HG02759 (cell line): ENCODE data around the gene NCKAP1.
"Not testable (repeated sequence)": the region's sequence is repeated elsewhere in the genome, so short reads cannot be mapped to it uniquely, and the experiment has no call there.

Experiments used
- ATAC-seq: cut with Tn5 transposase; IDR thresholded peaks from one replicate; pipeline ENCODE4 v1.9.1; 2021; ENCODE audit warnings: mild to moderate bottlenecking, moderate library complexity; ENCODE audit not compliant: unreplicated experiment

The NCKAP1 gene

DNA sequence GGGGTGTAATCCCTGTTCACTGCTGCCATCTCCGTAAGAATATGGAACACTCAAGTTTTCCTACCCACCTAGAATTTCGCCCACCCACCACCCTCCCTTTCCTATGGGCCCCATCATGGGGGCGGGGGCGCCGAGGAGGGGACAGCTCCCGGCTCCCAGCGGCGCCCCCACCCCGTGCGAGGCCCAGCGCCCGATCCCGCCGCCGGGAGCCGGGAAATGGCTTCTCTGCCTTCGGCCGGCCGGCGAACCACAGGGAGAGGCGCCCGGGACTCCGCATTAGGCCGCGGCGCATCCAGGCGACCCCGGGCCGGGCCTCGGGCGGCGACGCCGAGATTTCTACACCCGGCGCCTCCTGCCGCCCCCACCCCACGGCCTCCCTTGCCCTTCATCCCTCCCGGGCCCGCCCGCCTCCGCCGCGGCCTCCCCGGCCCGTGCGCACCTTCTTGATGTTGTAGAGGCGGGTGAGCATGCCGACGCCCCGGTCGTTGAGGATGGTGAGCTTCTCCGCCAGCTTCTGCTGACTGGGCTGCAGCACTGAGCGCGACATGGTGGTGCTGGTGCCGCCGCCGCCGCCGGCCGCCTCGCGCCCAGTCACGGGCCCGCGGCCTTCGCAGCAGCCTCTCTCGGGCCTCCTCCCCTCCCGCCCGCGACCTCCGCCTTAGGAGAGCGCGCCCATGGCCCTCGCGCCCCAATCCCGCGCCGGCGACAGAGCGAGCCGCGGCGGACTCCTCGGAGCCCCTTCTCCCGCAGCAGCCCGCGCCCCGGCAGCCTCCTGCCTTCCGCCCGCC, 510 bp downstream of the NCKAP1 start:
- ATAC-seq = peak; percentile 52

DNA sequence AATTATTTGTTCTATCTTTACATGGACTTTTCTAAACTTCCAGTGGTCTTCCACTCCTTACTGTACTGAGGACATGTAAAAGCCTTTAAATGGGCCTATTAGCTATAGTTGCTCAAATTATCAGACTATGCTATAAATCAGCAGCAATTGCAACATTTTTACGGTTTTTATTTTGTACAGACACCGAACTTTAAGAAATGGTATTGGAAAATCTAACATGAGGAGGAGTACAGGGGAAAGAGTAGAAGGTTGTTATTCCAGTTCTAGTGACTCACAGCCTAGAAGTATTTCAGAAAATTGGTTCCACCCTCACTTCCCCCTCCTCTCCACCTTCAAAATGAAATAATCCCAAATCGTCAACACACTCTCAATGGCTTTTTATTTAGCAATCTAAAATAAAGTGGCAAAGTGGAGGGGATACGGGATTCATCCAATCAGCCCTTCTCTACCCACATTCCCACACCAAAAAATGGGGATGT, 1.1 kb downstream of the NCKAP1 start:
- no peak for ATAC-seq

DNA sequence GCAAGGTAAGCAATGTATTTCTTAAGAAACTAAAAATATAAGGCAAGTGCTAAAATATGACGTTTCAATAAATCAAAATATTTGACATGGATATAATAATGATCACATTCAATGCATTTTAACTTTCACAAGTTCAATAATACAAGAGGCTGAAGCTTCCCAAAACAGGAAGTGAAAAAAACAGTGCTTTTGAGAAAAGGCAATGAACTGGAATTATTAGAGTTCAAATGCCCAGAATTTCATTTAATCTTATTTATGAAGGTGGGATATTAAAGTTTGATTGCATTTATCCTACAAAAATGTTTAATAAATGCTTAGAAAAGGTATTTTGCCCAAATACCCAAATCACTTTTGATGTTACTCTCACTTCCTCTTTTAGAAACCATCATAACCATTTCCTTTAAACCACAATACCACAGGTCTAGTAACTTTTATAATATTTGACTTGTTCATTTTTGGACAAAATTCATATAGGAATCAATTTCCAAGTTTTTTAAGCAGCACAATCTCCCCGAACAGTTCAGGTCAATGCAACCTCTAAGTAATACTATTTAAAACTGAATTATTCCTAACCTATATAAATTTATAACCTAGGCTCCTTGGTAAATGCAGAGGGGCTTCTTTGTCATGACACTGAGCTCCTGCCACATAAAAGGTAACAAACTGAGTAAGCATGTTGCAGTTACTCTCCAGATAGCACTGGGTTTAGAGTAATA, 2.1 kb downstream of the NCKAP1 start:
- peak; percentile 38 for ATAC-seq

DNA sequence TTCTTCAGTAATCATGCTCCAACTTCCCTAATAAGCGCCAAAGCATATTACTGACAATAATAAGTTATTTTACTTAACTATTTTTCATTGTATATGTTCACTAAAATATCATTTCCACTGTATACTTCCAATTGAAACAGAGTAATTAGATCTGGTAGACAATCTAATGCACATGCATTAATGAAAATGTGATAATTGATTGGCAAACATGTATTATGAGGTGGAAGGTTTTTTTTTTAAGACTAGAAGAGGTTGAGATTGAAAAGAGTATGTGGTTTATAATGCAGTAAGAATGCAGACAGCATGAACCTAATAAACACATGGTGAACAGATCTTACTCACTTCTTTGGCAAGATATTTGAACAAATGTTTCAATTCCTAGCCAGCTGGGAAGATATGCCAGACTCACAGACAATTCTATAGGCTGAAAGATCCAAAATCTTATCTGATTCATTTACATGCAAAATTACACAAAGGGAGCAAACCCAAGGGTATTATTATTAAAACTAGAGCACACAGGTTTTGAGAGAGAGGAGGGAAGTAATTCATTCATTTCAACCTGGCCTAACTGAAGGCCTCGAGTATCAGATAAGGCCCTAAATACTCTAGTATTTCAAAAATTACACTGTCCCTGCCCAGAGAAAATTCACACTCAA, 2.8 kb downstream of the NCKAP1 start:
- no peak for ATAC-seq

DNA sequence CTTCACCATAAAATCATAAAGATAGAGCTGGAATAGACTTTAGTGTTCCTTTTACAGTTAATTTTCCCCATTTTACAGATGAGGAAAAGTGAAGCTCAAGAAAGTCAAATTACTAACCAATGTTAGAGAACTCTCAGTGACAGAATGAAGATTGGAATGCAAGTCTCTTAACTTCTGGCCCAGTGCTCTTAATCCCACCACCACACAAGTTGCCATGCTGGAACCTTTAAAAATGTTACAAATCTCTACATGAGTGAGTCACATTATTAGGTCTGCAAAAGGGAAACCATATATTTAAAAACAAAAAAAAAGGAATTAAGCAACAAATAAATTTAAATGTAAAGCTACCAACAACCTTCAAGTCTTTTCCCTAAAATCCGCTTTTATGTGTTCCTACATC, 3.5 kb downstream of the NCKAP1 start:
- ATAC-seq = no peak

DNA sequence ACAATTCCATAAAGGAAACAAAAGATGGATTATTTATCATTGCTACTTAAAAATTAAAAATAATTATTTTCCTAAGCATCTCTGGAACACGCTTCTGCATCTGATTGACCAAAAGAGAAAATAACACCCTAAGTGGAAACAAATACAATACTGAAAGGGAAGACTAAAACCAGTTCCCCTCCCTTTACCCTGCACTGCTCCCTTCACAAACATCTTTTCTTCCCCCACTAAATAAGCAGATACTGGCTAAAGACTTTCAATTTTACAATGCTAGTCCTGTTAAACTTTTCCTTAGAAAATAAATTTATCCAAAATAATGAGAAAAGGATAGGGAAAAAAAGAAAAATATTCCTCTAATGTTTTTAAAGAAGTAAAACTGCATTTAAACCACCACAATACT, 4.3 kb downstream of the NCKAP1 start:
- no peak for ATAC-seq

DNA sequence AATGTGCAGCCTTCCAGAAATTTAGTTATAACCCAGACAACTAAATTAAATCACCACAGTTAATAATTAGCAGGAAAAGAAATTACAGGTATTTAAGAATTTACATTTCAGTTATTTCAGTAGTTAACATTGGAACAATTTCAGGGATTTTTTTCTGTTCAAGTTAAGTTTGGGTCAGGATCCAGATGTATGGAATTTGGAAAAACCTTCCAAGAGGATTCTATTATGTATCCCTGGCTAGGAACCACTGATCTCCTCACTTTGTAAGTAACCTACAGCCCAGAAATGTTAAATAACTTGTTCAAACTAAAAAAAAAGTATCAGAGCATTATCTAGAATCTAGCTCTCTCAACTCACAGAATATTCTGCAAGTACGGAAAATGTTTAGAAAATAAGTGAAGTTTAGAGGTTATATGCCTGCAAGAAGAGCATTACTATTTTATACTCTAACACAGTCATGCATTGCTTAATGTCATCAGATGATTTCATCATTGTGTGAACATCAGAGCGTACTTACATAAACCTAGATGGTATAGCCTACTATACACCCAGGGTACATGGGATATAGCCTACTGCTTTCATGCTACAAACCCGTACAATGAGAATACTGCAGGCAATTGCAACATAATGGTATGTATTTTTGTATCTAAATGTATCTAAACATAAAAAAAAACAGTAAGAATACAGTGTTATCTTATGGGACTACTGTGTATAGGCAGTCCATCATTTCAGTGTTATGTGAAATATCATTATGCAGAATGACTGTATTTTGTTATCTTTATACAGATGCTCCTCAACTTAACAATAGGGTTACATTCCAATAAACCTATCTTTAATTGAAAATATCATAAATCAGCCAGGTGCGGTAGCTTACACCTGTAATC, 6.1 kb downstream of the NCKAP1 start:
- ATAC-seq = no peak

DNA sequence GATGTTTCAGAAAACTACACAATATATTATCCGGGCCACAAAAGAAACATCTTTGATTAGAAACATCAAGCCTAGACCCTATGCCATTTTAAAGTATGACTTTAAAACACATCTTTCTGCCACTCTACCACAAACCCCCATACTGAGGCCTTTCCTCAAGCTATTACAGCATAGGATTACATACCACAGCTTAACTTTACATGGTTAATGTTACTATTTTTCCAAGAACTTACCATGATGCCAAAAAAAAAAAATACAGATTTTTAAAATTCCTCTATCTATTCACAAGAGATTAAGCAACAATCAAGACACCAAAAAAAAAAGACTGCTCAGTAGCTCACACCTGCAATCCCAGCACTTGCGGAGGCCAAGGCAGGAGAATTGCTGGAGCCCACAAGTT, 9.0 kb downstream of the NCKAP1 start:
- ATAC-seq = no peak

DNA sequence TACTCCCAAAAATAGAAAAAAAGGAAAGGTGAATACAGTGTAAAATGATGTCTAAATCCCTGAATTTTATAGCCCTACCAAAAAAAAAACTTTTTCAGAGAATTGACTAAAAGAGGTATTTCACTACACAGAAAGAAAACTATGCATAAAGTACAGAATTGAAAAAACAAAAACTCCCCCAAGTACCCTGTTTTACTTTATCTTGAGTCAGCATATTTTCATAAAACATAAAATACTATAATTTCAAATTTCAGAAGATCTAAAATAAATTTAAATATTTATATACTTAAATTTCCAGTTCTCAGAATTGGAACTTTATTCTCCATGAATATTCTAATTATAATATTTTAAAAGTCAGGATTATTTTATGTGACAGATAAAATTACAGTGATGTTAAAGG, 10.1 kb downstream of the NCKAP1 start:
- ATAC-seq = no peak

DNA sequence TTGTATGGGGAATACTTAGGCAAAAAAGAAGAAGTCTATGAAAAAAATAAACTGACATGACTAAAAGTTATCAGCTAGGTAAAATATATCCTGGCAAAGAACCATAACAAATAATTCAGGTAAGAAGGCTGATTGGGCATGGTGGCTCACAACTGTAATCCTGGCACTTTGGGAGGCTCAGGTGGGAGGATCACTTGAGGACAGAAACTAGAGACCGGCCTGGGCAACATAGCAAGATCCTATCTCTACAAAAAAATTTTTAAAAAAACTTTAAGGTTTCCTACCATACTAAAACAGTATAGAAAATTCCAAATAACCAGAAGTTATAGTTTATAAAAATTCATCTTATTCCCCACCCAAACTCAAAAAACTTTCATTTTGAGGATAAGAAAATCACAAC, 10.8 kb downstream of the NCKAP1 start:
- no peak for ATAC-seq

DNA sequence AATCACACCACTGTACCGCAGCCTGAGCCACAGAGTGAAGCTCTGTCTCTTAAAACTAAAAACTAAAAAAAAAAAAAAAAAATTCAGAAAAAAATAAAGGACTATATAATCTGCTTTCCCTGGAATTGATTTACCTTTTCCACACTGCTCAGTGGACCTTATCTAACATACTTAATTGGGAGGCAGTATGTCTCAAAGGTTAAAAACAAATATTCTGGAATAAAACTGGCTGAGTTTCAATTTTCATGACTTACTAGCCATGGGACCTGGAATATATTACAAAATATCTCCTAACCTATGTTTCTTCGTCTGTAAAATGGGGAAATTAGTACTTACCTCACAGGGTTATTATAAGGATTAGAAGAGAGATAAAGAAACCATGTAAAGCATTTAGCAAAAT, 11.8 kb downstream of the NCKAP1 start:
- ATAC-seq = no peak

DNA sequence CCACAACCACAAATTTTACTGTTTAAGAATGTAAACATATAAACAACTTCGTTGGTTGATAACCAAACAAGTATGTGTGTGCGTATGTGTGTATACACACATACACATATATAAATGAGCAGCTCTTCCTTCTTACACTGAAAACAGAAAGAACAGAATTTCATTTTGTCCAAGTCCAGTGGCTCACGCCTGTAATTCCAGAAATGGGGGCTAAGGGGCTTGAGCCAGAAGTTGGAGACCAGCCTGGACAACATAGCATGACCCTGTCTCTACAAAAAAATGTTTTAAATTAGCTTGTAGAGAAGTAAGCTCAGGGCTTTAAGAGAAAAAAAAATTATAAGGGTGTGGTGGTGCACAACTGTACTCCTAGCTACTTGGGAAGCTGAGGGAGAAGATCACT, 12.3 kb downstream of the NCKAP1 start:
- no peak for ATAC-seq

DNA sequence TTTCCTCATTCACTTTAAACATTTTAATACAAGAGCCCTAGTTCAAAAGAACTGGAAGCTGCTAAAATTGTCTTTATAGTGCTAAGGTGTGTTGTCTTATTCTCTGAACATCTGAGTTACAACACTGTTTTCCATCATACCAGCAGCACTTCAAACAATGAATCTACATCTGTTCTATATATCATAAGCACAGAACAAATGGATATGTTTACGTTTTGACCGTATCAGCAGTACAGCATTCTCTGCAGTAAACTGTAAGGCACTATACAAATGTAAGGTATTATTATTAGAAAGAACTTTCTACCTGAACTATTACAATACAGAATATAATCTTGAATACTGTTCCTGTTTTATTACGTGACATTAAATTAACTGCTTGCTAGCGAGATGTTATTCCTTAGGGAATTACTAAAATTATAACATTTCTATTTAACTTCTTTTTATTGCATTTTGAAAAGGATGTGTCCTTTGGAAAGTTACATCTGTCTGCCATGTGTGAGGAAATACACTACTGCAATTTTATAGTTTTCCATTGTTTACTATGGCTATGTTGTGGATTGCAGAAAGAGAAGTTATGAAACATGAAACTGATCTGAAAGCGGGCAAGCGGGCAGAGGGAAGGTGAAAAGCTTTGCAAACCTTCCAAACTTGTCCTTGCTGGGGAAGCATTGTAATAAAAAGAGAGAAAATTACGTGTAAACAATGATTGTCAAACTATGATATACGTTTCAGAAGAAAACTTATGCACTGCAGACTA, 13.7 kb downstream of the NCKAP1 start:
- ATAC-seq = no peak

DNA sequence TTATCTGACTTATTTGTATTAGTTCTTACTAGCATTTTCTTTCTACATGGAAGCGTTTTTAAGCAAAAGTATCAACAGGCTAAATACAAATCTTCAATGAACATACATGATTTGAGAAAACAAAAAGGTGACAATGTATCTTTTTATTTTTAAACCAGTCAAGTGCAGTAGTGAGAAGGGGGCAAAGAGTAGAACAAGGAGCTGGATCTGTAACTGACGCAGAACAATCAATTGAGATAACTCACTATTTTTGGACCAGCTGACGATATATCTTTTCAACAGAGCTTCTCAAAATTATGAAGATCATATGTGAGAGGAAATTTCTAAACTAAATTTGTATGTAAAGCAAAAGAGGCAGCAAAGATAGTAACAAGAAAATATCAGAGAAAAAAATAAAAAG, 15.5 kb downstream of the NCKAP1 start:
- no peak for ATAC-seq

DNA sequence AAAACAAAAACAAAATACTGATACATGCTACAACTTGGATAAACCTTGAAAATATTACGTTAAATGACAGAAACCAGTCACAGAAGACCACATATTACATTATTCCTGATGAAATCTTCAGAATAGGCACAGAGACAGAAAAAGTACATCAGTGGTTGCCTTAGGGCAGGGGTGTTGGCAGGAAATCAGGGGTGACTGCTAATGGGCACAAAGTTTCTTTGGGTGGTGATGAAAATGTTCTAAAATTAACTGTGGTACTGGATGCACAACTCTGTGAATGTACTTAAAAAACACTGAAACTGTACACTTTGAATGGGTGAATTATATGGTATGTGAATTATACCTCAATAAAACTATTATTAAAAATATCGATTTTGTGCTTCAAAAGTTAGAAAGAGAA, 16.6 kb downstream of the NCKAP1 start:
- ATAC-seq = no peak

DNA sequence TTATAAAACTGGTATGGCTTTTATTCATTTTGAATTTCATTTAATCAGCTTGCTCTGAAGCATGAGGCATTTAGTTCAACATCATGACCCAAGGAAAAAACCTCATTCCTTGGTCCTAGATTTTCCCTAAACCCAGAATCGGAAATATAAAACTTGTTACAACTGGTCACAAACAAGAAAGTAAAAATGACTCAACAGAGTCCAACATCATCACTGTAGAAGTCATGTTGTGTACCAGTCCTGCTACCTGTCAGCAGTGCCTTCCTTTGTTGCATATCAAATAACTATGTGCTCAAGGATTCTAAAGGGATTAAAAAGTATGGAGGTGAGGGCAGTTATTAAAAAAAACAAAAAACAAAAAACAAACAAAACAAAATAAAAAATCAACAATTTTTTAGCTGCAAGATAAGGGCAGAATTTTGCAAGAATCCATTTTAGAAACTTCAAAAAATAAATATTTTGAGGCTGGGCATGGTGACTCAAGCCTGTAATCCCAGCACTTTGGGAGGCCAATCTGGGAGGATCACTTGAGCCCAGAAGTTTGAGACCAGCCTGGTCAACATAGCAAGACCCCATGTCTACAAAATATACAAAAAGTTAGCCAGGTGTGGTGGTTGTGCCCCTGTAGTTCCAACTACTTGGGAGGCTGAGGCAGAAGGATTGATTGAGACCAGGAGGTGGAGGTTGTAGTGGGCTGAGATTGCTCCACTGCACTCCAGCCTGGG, 18.4 kb downstream of the NCKAP1 start:
- no peak for ATAC-seq

DNA sequence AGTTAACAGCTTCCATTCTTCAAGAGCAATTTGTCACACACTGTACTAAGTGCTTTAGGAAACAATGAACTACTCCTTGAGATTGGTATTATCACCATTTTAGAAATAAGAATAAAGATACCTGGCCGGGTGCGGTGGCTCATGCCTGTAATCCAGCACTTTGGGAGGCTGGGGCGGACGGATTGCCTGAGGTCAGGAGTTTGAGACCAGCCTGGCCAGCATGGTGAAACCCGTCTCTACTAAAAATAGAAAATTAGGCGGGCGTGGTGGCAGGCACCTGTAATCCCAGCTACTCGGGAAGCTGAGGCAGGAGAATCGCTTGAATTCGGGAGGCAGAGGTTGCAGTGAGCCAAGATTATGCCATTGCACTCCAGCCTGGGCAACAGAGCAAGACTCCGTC, 20.4 kb downstream of the NCKAP1 start:
- not testable (repeated sequence) for ATAC-seq

DNA sequence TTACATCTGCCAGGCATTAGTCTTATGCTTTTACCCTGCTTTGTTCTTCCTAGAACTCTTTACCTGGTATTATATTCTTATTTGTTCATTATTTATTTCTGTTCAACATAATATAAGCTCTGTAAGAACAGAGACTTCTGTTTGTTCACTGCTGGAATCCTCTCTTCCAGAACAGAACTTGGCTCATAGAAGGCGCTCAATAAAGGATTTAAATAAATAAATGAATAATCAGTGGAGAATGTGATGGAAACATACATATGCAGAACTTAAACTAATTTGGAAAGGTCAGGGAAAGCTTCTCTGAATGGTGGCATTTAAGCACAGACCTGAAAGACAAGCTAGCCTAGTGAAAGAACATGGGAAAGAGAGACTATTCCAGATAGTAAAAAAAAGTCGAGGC, 24.3 kb downstream of the NCKAP1 start:
- no peak for ATAC-seq

DNA sequence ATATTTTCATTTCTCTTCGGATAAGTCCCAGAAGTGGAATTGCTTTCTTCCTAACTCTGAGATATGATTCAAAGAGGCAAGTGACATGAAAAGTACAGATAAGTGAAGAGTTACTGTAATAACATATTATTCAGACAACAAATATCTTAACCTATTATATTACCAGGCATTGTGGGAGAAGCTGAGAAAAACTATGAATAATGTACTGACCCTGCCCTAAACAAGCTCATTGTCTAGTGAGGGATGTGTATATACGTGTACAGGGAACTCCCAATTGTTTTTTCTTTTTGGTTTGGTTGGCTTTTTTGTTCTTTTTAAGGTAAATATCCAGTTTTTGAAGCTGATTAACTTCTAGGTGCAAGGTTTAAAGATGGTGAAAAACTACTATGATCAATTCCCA, 26.5 kb downstream of the NCKAP1 start:
- no peak for ATAC-seq

DNA sequence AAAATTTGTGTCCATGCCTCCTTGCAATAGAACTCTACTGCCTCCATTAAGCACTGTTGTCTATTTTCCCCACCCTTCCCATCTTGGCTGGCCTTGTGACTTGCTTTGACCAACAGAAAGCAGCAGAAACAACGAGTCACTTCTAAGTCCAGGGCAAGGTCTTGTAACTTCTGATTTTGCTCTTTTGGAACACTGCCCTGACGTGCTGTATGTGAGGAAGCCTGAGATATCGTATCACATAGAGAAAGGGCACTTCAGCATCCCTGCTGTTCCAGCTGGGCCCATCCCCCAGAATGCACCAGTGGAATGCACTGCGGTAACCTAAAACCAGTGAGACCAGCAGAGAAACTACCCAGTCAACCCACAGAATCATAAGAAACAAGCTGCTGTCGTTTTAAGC, 28.1 kb downstream of the NCKAP1 start:
- no peak for ATAC-seq
